Peyer's patch (tissue), 4 donors: Measurements from ENCODE around the gene MACROD2.

Source experiments
- POLR2A ChIP-seq, 2 donors: fragments of 450-650 bp; IDR thresholded peaks; one replicate each; pipeline ENCODE4 v1.5.1; 2017; ENCODE audit warnings: antibody characterized with exemption in 2 of 2, mild to moderate bottlenecking in 2 of 2, moderate library complexity in 2 of 2
- TF ChIP-seq, protein P1 (sequence below), 6 experiments: fragments of 450-650 bp in 4 of 6; fragments of 200-600 bp in 2 of 6; sonication (generic) in 1 of 6; IDR thresholded peaks; one replicate each; pipeline ENCODE4 v1.5.1; 2017 to 2019; ENCODE audit warnings: antibody characterized with exemption in 6 of 6, mild to moderate bottlenecking in 3 of 6, moderate library complexity in 1 of 6

DNA sequence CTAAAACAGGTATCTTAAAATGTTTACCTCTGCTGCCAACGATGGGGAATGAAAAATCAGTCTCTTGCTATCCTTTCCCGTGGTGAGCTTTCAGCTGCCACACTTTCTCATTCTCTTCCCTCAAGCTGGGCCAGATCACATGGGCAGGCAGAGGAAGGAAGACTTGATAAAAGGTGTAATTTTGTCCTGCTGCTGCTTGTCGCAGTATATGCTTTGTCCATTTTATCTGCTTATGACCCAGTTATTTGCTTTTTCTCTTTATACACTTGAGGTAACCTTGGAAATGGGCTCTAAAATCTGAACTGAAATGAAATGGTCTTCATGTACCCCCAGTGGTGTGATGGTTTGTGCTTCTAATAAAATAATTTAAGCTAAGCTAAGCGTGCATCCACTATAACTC is 1038.0 kb downstream of the MACROD2 start:
- no peak for TF ChIP-seq POLR2A (IDR thresholded peaks at IDR 0.05)
- TF ChIP-seq, protein P1, sequence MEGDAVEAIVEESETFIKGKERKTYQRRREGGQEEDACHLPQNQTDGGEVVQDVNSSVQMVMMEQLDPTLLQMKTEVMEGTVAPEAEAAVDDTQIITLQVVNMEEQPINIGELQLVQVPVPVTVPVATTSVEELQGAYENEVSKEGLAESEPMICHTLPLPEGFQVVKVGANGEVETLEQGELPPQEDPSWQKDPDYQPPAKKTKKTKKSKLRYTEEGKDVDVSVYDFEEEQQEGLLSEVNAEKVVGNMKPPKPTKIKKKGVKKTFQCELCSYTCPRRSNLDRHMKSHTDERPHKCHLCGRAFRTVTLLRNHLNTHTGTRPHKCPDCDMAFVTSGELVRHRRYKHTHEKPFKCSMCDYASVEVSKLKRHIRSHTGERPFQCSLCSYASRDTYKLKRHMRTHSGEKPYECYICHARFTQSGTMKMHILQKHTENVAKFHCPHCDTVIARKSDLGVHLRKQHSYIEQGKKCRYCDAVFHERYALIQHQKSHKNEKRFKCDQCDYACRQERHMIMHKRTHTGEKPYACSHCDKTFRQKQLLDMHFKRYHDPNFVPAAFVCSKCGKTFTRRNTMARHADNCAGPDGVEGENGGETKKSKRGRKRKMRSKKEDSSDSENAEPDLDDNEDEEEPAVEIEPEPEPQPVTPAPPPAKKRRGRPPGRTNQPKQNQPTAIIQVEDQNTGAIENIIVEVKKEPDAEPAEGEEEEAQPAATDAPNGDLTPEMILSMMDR (IDR thresholded peaks at IDR 0.05): no peak
